ENCODE data around the gene TMEM201. TPM values are rescaled to one million over a fixed set of nuclear protein-coding genes. Genes with fewer than 3 reads are reported as not detected.

The TMEM201 gene
- total and polyA plus RNA-seq, 2 of the 4 experiments (the other 2 are of a cell fraction): 1.3 to 8.7 TPM

GRCh38 chr1:9573723-9574122 lies 15.0 kb upstream of the TMEM201 start:
- Histone ChIP-seq H3K4me1 (ENCODE audit: control insufficient read depth, insufficient read depth, low read length) (no peaks in the 10 kb centered on the region), H3K14ac (replicated peaks; ENCODE audit: low read depth, low read length) (no peak overlapping the region), H4K91ac (ENCODE audit: insufficient read depth, low read depth, low read length) (no peak overlapping the region), H4K5ac (ENCODE audit: low read depth, low read length) (no peak overlapping the region), H3K27ac (ENCODE audit: insufficient read depth, low read length) (no peak overlapping the region), H3K9me3 (ENCODE audit: control insufficient read depth, insufficient read depth, low read length) (no peaks in the 10 kb centered on the region), H2AK5ac (ENCODE audit: low read depth, low read length) (no peak overlapping the region), H2BK120ac (ENCODE audit: low read depth, low read length) (no peak overlapping the region), H3K36me3 (ENCODE audit: control insufficient read depth, insufficient read depth, low read length) (peaks cover 13% of the 10 kb centered on the region), H4K8ac (ENCODE audit: low read depth in 2 of 2, low read length in 2 of 2) (no peak overlapping the region), H3K23ac (ENCODE audit: low read depth, low read length) (no peak overlapping the region), H3K4ac (ENCODE audit: low read depth, low read length) (no peak overlapping the region), H2BK20ac (ENCODE audit: low read depth, low read length) (no peak overlapping the region), H3K9me1 (ENCODE audit: insufficient read depth, low read length) (no peaks in the 10 kb centered on the region), H3K27me3 (ENCODE audit: control insufficient read depth, insufficient read depth, low read length) (no peaks in the 10 kb centered on the region), H4K20me1 (ENCODE audit: insufficient read depth, low read length) (no peaks in the 10 kb centered on the region), H3K18ac (ENCODE audit: low read depth, low read length) (no peak overlapping the region), H2BK5ac (ENCODE audit: low read depth, low read length, poor library complexity, severe bottlenecking) (no peak overlapping the region), H2AFZ (replicated peaks; ENCODE audit: low read length, poor library complexity) (no peak overlapping the region), H3K79me1 (ENCODE audit: low read depth in 1 of 2, low read length in 2 of 2) (no peaks in the 10 kb centered on the region), H2BK15ac (ENCODE audit: low read depth, low read length) (no peak overlapping the region), H3K9ac (ENCODE audit: low read depth, low read length) (no peak overlapping the region), H3K4me2 (ENCODE audit: low read depth, low read length) (no peak overlapping the region), H2AK9ac (replicated peaks; ENCODE audit: low read depth, low read length, poor library complexity) (no peak overlapping the region), H3K4me3 (ENCODE audit: insufficient read depth, low read depth, low read length) (no peak overlapping the region), H3K56ac (ENCODE audit: extremely low read depth, insufficient read depth, low read length) (no peak overlapping the region)
- peak; percentile 25 for DNase-seq
- ChIA-PET POLR2A (ENCODE audit: unreplicated experiment) (no interaction called here), CTCF (interaction anchor here (0.5 to 1.9 kb wide), 7 partner anchors 20 to 680 kb away, joined by 3 to 9 read pairs (median 4); no protein-coding TSS in a partner anchor)
- ATAC-seq (ENCODE audit: low read depth): no peak
- dilution Hi-C loops (cut with HindIII; ENCODE audit: low sequenced_read_pairs, unreplicated experiment): no loop called here
- no CpG with 5 or more reads among the region's 2 CpGs for WGBS, 2 experiments (ENCODE audit: extremely low coverage in 2 of 2, insufficient read length in 1 of 2)
- no peak for TF ChIP-seq MAZ (IDR thresholded peaks at IDR 0.05; ENCODE audit: borderline replicate concordance, low read depth, low read length)
- no peak for TF ChIP-seq CHD1 (IDR thresholded peaks at IDR 0.05; ENCODE audit: low read depth, low read length)
- peak; percentile 20; the same call in 1 of the 2 replicates for TF ChIP-seq SMC3 (IDR thresholded peaks at IDR 0.05; ENCODE audit: low read depth, low read length)
- TF ChIP-seq MAFK (IDR thresholded peaks at IDR 0.05; ENCODE audit: low read depth, low read length): no peak
- no peak for TF ChIP-seq RFX5 (IDR thresholded peaks at IDR 0.05; ENCODE audit: low read depth, low read length)
- TF ChIP-seq RAD21 (IDR thresholded peaks at IDR 0.05; ENCODE audit: low read length): peak; percentile 53
- TF ChIP-seq FOS (IDR thresholded peaks at IDR 0.05; ENCODE audit: low read depth, low read length): no peak
- TF ChIP-seq, protein P1, sequence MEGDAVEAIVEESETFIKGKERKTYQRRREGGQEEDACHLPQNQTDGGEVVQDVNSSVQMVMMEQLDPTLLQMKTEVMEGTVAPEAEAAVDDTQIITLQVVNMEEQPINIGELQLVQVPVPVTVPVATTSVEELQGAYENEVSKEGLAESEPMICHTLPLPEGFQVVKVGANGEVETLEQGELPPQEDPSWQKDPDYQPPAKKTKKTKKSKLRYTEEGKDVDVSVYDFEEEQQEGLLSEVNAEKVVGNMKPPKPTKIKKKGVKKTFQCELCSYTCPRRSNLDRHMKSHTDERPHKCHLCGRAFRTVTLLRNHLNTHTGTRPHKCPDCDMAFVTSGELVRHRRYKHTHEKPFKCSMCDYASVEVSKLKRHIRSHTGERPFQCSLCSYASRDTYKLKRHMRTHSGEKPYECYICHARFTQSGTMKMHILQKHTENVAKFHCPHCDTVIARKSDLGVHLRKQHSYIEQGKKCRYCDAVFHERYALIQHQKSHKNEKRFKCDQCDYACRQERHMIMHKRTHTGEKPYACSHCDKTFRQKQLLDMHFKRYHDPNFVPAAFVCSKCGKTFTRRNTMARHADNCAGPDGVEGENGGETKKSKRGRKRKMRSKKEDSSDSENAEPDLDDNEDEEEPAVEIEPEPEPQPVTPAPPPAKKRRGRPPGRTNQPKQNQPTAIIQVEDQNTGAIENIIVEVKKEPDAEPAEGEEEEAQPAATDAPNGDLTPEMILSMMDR (conservative IDR thresholded peaks at IDR 0.05; ENCODE audit: low read depth, low read length): peak; percentile 47
- TF ChIP-seq, protein P2, sequence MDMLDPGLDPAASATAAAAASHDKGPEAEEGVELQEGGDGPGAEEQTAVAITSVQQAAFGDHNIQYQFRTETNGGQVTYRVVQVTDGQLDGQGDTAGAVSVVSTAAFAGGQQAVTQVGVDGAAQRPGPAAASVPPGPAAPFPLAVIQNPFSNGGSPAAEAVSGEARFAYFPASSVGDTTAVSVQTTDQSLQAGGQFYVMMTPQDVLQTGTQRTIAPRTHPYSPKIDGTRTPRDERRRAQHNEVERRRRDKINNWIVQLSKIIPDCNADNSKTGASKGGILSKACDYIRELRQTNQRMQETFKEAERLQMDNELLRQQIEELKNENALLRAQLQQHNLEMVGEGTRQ (IDR thresholded peaks at IDR 0.05; ENCODE audit: low read depth, low read length): no peak
- intact Hi-C loops (cut with micrococcal nuclease): loop anchor here (1.0 kb wide), 2 partner anchors 78 to 284 kb away; no protein-coding TSS in a partner anchor
- BruUV-seq (replicated peaks): no TSS peak
- in situ Hi-C loops (cut with MboI; ENCODE audit: low sequenced_read_pairs): loop anchor here (10.0 kb wide), 1 partner anchor 299 kb away; no protein-coding TSS in a partner anchor

Data from IMR-90 (cell line).